NCI-H1105 (cell line): ENCODE measurements around the gene FOXP3.

Experiments used
- DNase-seq: peaks from one replicate; lab custom pipeline; 2025; lab: John Stamatoyannopoulos, UW

FOXP3 gene

DNA sequence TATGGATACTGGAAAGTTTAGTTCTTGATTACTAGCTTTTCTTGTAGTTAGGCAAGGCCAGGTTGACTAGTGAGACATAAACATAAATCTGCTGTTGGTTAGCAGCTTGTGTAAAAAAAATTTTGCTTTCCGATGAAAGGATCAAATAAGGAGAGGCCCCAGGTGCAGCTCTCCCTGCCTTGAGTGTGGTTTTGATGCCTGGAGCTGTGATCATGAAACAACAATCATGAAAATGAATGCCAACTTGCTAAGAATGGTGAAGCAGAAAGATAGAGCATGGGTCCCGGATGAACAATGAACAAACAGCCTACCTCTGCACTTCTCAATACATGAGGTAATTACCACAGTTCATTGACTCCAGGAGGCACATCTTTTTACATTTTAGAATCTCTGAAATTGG, 50.1 kb downstream of the FOXP3 start:
- DNase-seq, result no peak

DNA sequence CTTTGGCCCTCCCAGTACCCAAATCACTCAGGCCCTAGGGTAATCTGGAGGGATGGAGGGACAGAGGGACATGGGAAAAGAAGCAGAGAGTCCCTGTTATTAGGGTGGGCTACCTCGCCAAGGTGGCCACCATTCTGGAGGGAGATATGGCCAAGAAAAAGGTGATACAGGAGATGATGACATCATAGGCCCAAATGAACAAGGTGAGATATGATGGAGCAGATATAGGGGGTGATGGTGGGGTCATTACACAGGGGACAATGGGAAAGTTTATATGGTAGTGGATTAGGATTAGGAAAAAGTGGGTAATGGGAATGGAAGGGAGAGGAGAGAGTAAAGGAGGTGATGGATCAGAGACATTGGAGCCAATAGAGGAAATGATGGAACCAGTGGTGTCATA, 51.6 kb downstream of the FOXP3 start:
- DNase-seq, result no peak

DNA sequence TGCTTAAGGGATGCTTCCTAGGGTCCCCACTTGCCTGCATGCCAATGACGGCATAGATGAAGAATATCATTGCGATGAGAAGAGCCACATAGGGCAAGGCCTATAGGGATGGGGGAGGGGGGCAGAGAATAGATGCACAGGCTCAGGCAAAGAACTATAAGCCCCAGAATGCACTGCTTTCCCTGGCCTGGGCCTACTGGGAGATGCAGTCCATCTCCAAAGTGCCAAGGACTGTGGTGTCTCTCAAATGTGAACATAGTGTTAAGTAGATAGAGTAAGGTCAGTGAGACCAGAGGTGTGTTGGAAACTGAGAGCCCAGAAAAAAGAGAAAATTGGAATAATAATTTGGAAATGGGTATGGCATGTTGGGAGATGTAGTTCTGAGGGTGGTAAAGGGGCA, 52.3 kb downstream of the FOXP3 start:
- DNase-seq, result no peak

DNA sequence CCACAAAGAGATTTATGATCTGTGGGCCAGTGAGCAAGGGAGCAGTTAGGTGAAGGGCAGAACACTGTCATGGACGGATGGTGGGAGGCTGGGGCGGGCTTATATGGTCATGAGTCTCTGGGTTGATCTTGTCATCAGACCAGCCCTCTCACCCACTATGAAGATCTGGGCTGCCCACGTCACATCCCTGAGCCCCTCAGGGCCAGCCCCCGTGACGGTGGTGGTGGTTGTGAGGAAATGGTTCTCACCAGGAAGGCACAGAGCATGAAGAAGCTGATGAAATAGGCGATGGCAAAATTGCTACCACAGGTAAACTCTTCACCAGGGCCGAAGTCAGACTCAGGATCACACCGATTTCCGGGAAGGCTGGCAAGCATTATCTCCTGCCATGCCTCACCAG, 53.4 kb downstream of the FOXP3 start:
- no peak for DNase-seq

DNA sequence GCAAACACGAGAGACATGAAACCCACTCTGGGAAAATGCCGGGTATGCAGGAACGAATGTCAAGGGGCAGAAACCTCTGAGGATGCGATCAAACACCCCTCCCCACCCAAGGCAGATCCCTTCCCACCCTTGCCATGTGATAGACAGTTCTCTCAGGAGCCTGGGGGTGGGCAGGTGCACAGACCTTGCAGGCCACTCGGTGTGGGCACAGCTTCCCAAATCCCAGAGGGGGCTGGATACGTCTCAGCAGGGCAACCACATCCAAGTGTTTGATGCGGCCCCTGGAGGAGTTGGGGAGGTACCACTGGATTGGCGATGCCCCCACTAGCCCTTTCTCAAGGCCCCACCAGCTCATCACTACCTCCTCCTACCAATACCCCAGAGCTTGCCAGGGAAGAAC, 54.1 kb downstream of the FOXP3 start:
- DNase-seq, result no peak

DNA sequence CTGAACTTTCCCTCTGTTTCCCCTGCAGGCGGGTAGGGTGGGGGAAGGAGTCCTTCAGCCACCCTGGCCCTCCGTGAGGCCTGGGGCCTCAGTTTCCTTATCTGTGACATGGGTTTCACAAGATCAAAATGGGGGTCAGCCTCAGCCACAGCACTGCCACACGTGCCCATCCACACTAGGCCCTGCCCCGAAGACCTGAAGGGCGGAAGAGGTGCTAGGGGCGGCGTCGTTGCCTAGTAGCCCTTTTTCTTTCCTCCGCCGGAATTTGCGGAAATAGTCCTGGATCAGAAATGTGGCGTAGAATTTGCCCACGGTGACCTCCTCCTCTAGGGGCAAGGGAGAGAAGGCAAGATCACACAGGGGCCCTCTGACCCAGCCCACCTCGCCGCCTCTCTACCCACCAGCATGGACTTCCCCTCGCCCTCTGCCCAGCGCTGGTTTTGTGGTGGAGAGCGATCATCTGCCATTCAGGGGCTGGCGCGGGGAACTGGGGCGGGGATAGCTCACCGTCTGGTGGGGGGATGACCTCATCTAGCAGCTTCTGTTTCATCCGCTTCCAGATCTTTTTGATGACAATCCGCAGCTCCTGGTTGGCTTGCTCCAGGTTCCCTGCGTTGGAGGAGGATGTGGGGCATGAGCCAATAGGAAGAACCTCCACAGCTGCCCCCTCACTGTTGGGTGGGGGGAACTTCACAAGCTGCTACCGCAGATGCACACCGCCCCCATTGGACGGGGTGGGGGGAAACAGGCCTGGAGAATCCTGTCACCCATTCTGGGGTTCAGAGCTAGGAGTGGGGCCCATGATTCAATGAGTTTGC, 54.9 kb downstream of the FOXP3 start:
- no peak for DNase-seq

DNA sequence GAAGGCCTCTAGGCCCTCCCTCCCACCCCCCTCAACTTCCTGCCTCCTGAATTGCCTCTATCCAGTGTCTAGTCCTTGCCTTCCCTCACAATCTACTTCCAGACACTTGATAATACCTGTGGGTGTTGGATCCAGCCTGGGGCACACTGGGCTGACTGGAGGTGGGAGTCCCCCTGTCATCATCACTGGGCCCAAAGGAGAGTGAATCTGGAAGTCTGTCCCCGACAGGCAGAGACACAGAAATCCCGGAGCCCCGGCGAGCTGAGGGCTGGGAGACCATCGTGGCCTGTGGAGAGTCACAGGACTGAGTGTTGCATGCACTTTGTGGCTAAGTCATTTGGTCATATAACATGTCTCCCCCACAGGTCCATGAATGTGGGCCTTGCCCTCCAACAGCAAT, 56.1 kb downstream of the FOXP3 start:
- no peak for DNase-seq

DNA sequence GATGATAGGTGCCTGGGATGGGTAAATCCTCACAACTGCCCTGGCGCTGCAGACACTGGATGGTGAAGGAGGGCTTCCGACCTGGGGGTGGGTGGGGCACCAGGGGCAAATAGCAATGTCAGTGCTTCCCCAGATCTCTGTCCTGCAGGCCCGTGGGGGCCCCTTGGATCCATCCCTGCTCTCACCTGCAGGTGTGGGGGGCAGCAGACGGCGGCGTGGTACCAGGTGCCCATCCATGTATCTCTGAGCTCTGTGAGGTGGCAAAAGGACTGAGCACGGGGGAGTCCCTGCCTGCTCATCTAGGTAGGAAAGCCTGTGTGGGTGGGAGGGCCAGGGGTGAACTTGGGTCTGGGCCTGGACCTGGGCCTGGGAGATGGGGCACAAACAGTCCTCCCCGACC, 58.0 kb downstream of the FOXP3 start:
- no peak for DNase-seq

DNA sequence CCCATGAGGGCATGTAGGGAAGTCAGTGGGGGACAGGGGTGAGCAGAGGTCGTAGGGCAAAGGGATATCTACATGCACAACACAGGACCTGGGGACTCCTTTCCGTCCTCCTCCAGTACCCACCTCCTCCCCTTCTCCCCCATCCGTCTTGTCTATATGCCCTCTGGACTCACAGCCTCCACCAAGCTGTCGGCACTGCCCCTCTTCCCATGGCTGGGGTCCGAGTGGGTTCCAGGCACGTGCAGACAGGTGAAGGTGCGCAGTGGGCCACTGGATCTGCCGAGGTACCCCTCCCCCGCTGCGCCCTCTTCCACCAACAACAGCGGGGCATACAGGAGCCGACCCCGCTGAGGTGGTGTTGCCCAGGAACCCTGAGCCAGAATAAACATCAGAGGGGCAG, 59.1 kb downstream of the FOXP3 start:
- no peak for DNase-seq

DNA sequence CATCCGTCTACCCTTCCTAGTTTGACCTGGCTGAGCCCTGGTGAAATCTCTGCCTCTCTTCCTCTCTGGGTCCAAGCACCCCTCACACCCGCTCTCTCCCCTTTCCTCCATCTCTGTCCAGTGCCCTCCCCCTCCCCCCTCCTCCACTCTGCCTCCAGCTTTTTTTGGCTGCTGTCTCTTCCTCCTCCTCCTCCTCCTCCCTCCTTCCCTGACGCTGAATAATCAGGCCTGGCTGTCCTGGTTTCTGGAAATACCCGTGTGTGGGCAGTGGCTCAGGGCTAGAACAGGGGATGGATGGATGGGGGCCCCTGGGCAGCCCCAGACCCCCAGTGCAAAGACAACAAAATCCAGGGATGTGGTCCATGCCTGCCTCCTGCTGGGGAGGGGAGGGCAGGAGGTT, 59.8 kb downstream of the FOXP3 start:
- no peak for DNase-seq

DNA sequence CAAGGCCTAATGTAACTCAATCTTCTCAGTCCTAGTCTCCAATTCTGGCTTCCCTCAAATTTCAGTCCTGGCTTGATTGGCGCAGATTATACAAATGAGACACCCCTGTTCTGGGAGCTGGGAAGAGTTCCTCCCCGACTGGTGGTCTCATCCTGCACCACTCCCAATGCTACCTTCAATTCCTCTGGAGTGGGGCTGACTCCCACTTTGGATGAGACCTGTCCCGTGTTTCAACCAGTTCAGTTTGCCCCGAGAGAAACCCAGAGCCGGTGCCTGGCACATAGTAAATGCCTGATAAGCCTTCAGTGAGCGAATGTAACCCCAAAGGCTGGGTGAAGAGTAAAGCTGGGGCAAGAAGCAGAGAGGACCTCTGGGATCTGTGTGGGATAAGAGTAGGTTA, 60.5 kb downstream of the FOXP3 start:
- no peak for DNase-seq

DNA sequence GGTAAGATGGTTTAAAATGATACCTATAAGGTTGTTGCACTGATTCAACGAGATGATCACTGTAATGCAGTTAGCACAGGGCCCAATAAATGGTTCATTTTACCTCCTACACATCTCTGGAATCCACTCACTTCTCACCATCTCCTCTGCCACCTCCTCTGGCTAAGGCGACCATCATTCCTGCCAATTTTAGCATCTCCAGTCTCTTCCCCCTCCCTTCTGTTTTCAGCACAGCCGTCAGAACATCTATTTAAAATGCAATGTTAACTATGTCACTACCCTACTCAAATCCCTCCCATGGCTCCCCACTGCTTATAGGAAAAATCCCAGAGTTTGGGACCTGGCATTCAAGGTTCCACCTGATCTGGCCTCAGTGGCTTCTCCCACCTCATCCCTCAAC, 61.0 kb downstream of the FOXP3 start:
- DNase-seq, result no peak

DNA sequence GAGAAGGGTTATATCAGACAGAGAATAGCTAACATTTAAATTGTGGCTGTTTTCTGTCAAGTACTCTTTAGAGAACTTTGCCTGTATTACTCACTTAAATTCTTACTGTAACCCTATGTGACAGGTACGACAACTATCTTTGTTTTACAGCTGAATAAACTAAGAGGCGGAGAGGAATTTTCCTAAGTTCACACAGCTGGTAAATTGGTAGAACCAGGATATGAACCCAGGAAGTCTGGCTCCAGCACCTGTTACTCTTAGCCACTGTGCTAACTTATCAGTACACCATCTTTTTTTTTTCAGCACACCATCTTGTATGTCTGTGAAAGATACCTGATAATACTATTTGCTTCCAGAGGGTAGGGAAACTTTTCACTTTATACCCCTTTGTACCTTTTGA, 62.5 kb downstream of the FOXP3 start:
- no peak for DNase-seq
